HG03457 (cell line): ENCODE measurements around the gene TMEM18.
"Not testable (repeated sequence)": the region's sequence is repeated elsewhere in the genome, so short reads cannot be mapped to it uniquely, and the experiment has no call there.

ENCODE experiments used
- ATAC-seq: cut with Tn5 transposase; IDR thresholded peaks from one replicate; pipeline ENCODE4 v1.9.1; 2021; ENCODE audit warnings: moderate number of reproducible peaks; ENCODE audit not compliant: unreplicated experiment

Gene TMEM18

GRCh38 chr2:694174-694573 lies 17.0 kb upstream of the TMEM18 start:
- ATAC-seq = no peak

- no peak for ATAC-seq
These were observed 16.4 kb upstream of the TMEM18 start for GRCh38 chr2:693606-694005.

GRCh38 chr2:692767-693166 lies 15.6 kb upstream of the TMEM18 start:
- ATAC-seq = no peak

- ATAC-seq = no peak
These were observed 14.9 kb upstream of the TMEM18 start for GRCh38 chr2:691821-692761.

- no peak for ATAC-seq
These were observed 13.6 kb upstream of the TMEM18 start for GRCh38 chr2:690799-691198.

- ATAC-seq = no peak
These were observed 12.8 kb upstream of the TMEM18 start for GRCh38 chr2:689877-690510.

- ATAC-seq = no peak
These were observed 12.0 kb upstream of the TMEM18 start for GRCh38 chr2:689237-689636.

- ATAC-seq = no peak
These were observed 11.4 kb upstream of the TMEM18 start for GRCh38 chr2:688504-689076.

GRCh38 chr2:685421-685820 lies 8.2 kb upstream of the TMEM18 start:
- ATAC-seq = no peak

- ATAC-seq = not testable (repeated sequence)
These were observed 7.7 kb upstream of the TMEM18 start for GRCh38 chr2:684913-685312.

GRCh38 chr2:682226-682625 lies 5.0 kb upstream of the TMEM18 start:
- no peak for ATAC-seq

GRCh38 chr2:681312-681711 lies 4.1 kb upstream of the TMEM18 start:
- ATAC-seq = no peak

GRCh38 chr2:680496-680895 lies 3.3 kb upstream of the TMEM18 start:
- ATAC-seq = no peak

- no peak for ATAC-seq
These were observed 1.8 kb upstream of the TMEM18 start for GRCh38 chr2:678964-679363.

- ATAC-seq = no peak
These were observed 849 bp upstream of the TMEM18 start for GRCh38 chr2:677959-678550.

- peak; percentile 84 for ATAC-seq
These were observed 555 bp downstream of the TMEM18 start for GRCh38 chr2:676647-677055.

- ATAC-seq = peak; percentile 23
These were observed 1.1 kb downstream of the TMEM18 start for GRCh38 chr2:675982-676646.

GRCh38 chr2:675460-675859 lies 1.7 kb downstream of the TMEM18 start:
- no peak for ATAC-seq

- no peak for ATAC-seq
These were observed 2.2 kb downstream of the TMEM18 start for GRCh38 chr2:675051-675450.

GRCh38 chr2:674321-674985 lies 2.8 kb downstream of the TMEM18 start:
- ATAC-seq = no peak
